HG03135 (cell line): ENCODE measurements around the gene PLA2G4F.

Source experiments
- ATAC-seq: cut with Tn5 transposase; IDR thresholded peaks from one replicate; pipeline ENCODE4 v1.9.1; 2021; ENCODE audit warnings: mild to moderate bottlenecking, moderate library complexity; ENCODE audit not compliant: unreplicated experiment

Gene PLA2G4F

DNA sequence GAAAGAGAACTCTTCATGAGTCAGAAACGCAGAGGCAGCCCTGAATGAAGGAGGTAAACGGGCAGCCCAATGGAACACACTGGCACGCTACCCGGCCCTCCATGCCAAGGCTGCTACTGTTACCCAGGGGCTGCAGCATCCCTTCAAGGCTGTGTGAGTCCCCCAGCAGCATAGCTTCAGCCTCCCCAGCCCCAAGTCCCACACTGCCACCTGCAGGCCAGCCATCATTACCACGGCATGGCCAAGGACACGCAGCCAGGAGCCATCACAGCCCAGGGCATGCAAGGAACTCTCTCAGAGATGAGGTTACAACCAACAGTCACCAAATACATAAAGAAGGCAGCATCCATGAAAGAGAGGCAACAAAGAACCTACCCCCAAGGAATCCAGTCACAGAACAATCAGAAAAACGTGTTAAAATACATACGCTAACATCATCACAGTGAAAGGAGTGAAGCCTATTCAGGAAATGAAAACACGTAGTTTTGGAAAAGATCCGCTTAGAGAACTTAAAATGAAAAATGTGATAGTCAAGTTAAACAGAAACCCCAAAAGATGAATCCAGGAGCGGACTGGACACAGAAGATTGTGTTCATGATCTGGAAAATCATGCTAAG lies 22.4 kb downstream of the PLA2G4F start:
- no peak for ATAC-seq

DNA sequence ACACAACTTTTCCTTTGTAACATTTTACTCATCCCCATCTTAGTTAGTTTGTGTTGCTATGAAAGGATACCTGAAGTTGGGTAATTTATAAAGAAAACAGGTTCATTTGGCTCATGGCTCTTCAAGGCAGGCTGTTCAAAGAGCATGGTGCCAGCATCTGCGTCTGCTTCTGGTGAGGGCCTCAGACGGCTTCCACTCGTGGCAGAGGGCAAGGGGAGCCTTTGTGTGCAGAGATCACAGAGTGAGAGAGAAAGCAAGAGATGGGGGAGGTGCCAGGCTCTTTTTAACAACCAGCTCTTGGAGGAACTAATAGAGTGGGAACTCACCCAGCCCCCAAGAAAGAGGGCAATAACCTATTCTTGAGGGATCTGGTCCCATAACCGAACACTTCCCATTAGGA lies 23.1 kb downstream of the PLA2G4F start:
- ATAC-seq = no peak

DNA sequence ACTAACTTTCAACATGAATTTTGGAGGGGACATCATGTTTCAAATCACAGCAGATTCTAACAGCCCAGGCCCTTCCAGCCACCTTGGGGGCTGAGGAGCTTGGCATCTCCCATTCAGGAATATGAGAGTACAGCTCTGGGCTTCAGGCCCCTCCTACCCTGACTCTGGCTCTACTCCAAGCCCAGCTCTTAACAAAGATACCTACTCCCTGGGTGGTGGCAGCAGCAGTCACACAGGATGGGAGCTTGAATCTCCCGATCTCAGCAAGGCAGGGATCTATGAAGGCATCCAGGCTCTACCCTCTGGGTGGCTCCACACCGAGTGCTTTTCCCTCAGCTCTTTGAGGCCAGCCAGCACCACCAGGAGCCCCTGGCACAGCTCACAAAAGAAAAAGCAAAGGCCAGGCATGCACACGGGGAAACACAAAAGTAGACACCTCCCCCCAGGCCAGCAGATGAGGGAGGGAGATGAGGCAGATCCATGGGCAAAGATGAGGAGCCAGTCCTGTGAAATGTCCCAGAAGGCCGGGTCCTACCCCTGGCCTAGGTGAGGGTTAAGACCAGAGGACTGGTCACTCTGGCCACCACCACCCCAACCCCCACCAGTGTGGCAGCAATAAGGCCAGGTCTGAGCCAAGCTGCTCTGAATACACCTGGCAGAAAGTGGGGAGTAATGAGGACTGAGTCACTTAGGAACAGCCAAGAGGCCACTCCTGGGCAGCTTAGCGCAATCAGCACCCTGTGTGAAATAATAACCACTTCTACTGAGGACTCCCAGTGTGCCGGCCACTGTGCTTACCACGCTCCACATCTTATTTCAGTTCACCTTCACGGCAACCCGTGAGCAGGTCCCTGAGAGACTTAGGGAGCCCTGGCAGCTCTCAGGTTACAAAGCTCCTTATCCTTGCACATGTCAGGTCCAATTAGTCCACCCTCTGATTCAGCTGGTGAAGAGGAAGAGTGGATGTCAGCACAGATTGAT lies 24.3 kb downstream of the PLA2G4F start:
- ATAC-seq = no peak

DNA sequence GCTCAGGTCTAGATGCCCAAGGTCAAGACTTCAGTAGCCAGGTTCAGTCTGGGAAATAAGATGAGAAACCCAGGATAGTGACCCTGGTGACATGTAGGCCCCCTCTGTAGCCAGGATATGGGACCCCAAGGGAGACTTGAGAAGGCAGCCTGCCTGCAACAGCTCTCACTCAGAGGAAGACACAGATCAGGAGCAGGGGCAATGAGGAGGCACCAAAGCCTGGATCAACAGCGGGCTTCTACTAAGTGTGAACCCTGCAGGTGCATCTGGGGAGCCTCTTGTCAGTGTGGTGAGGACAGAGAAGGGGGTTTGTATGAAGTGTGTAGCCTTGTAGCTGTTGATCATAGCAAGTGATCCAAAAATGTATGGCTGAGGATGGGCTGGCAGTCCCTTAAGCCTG lies 25.4 kb downstream of the PLA2G4F start:
- ATAC-seq = no peak

DNA sequence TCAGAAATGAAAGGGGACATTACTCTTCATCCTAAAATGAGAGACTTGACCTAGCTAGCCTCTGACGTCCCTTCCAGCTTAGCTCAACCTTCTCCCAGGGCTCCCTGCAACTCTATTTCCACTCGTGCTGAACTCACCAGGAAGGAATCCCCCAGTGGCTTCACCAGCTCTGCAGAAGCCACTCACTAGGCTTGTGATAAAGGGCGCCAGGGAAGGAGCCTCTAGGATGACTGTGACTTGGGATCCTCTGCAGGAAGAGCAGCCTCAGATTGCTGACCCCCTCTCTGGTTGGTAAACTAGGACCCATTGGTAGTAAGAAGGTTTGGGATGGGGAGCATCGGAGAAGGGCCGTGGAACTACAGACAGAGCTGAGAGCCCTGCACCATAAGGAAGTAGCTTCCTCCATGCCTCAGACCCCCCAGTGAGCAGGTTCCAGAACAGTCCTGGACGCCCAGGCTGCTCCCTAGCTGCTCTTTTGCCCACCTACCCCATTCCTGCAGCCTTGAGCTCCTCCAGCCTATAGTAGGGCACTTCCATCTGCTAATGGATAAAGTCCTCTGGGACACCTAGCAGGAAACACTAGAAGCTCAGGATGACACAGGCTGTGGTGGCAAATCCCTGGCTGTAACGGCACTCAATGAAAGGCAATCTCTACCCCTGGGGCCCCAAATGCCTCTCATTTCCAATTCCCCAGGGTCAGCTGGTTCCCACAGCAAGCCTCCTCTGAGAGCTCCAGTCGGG lies 26.0 kb downstream of the PLA2G4F start:
- no peak for ATAC-seq

DNA sequence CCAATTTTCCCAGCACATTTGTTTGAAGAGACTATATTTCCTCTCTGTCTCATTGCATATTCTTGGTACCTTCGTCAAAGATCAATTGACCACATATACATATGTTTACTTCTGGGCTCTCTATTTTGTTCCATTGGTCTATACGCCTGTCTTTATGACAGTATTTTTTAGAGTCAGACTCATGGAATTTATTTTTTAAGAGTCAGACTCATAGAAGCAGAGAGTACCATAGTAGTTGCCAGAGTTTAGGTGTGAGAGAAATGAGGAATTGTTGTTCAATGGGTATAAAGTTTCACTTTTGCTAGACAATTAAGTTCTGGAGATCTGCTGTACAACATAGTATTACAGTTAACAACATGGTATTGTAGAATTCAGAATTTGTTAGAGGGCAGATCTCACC lies 27.1 kb downstream of the PLA2G4F start:
- ATAC-seq = no peak

DNA sequence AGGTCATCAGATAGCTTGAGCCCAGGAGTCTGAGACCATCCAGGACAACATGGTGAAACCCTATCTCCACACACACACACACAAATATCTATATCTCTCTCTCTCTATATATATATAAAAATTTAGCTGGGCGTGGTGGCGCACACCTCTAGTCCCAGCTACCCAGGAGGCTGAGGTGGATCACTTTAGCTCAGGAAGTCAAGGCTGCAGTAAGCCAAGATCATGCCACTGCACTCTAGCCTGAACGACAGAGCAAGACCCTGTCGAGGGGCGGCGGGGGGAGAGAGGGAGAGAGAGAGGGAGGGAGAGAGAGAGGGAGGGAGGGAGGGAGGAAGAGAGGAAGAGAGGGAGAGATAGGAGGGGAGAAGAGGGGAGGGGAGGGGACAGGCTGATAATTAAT lies 28.0 kb downstream of the PLA2G4F start:
- no peak for ATAC-seq

DNA sequence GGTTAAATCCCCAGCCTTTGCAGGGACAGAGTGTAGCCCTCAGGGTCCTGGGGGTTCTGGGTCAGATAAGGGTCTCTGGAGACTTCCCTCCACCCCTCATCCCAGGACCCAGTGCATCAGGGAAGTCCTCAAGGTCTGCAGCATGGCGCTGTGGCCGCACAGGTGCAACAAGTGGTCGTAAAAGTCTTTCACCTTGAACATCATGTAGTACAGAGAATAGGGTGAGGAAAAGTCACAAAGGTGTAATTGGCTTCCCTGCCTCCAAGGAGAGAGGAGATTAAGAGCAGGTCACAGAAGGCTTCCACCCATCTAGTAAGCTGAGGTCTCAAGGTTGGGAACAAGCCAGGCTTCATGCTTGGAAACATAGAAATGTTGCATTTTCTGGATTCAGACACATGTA lies 32.9 kb downstream of the PLA2G4F start:
- no peak for ATAC-seq

DNA sequence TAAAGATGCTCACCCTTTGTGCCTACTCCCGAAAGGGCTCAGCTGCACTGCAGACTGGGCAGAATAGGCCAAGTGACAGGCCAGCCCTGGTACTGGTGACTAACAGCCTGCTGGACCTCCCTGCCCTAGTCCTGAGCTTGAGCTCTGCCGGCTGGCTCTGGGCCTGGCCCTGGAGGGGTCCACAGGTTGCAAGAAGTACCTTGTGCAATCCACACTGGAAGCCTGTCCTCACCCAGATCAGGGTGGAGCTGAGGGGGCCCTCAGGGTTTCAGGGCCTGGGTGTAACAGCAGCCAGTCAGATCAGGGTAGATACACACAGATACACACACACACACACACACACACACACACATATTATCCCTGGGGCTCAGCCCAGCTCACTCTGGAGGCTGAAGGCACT lies 34.8 kb downstream of the PLA2G4F start:
- ATAC-seq = no peak

DNA sequence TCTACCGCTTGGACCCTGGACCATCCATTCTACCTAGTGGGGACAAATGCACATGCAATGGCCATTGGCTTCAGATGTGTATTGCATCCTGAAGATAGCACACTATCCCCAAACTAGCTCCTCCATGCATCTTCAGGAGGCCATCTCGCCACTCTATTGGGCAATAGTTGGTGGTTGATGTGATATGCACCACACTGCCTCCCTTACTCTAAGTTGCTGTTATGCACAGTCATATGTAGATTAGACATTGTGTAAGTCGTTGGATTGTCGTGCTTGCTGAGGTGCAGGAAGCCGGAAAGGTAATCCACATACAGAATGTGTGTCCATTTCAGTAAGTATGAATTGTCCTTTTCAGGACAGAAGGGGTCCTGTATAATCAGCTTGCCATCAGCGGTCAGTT lies 35.4 kb downstream of the PLA2G4F start:
- ATAC-seq = no peak

DNA sequence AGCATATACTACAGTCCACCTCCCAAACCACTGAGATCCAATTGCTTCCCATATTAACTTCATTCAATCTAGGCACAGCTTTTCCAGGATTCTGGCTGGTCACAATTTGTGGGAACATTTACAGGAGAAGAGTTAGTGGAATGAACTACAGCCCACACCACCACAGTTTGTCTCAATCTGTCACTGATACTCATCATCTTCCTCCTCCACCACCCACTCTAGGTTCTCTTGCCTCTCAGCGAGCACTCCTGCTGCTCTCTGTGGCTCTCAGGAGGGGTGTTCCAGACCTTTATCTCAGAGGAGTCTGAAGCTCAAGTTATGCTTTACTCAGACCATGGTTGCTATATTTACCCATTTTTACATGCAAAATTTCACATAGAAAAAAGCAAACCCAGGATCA lies 36.2 kb downstream of the PLA2G4F start:
- no peak for ATAC-seq

DNA sequence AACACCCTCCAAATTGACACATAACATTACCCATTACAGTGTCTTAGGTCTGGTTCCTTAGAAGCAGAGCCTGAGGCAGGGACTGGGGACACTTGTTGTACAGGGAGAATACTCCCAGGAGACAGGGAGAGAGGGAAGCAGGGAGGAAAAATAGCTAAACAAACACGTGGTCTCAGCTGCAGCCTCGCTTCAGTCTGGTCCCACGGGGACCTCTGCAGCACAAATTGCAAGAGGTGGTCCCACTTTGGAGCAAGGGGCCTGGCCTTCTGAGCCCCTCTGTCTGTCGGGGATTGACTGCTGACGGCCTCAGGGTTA lies 37.0 kb downstream of the PLA2G4F start:
- ATAC-seq = no peak

DNA sequence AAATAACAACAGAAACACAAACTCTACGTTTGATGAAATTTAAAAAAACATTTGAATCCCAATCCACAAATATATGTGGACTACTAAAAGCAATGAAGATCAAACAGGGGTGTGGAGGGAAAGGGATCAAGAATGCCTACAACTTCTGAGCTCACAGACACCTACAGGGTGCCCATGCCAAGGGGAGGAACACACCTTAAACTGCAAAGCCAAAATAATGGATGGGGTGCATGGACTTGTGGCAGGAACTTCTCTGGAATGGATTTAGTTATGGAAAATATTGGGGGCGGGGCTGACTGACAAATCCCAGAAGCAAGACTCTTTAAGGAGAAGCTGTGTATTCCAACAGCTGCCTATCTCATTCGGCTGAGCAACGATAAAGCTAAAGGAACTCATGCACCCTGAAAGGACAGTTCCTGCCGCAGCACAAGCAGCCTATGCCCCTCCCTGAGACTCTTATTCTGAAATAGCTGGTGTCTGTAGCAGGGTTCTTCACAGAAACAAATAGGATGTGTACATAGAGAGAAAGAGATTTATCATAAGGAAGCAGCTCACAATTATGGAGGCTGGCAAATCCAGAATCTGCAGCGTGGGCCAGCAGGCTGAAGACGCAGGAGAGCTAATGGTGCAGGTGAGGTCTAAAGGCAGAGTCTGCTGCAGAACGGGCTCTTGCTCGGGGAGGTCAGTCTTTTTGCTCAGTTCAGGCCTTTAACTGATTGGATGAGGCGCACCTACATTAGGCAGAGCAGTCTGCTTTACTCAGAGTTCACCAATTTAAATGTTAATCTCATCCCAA lies 37.6 kb downstream of the PLA2G4F start:
- ATAC-seq = no peak

DNA sequence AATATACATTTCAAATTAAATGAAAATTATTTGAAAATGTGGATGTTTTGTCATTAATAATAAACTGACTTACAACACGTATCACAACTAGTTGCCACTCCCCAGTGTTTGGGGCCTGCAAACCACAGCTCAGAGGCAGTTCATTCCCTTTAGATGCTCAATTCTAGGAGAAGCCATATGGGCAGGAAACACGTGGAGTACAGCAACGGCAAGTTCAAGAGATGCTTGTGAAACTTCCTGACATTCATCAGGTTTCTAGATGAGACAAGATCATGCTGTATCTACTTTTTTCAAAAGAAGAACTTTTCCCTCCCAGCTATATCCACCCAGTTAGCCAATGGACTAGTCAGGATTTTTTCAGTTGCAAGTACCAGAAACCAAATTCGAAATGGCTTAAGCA lies 44.5 kb downstream of the PLA2G4F start:
- ATAC-seq = no peak

DNA sequence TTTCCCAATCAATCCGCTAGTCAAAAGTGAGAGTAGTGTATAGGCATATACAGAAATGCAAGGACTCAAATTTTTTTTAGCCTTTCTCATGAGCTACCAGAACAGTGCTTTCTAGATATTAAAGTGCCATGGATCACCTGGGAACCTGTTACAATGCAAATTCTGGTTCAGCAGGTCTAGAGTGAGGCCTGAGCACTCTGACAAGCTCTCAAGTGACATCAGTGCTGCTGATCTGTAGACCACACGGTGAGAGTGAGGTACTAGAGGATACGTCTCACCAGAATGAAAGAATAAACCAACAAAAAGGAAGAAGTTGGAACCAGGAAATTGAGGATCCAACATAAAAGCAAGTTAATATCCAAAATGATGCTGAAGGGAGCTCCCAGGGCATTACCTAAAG lies 46.1 kb downstream of the PLA2G4F start:
- ATAC-seq = no peak

DNA sequence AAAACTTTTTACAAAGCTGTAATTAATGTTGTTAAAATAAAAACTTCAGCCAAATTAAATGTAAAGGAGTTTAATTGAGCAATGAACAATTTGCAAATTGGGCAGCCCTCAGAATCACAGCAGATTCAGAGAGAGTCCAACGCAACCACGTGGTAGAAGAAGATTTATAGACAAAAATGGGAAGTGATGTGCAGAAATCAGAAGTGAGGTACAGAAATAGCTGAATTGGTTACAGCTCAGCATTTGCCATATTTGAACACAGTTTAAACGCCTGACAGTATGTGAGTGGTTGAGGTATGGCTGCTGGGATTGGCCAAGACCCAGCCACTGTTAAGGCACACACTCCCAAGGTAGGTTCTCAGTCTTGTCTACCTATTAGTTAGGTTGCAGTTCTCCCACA lies 47.6 kb downstream of the PLA2G4F start:
- no peak for ATAC-seq

DNA sequence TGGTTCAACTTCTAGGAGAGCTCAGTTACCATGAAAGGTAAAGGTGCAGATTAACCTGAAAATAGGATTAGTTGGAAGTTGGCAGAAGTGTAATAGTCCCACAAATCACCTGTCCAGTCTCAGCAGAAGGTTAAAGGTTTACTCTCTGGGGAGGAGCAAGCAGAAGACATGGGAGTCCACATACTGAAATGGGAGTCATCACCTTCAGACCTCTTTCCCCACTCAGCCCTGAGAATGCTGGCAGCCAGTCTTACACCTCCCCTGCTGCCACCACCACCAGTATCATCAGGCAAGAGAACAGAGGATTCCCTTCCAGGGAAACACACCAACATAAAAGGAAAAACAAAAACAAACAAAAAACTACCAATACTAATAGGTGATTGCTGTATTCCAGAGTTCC lies 48.2 kb downstream of the PLA2G4F start:
- ATAC-seq = no peak

DNA sequence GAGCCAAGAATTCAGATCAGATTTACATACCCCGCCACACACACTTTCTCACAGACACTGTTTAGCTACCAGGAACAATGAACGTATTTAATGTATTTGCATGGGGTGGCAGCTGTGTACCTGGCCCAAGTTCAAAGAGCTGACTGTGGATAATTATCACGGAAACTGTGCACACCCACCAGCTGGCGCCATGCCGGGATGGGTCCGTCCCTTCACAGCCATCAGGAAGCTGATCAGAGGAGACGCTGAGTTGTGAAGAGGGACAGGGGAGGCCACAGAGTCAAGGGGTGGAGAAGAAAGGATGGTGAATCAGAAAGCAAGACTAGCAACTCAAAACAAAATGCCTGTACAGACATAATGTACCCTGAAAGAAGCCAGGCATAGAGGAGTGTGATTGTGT lies 49.0 kb downstream of the PLA2G4F start:
- no peak for ATAC-seq

DNA sequence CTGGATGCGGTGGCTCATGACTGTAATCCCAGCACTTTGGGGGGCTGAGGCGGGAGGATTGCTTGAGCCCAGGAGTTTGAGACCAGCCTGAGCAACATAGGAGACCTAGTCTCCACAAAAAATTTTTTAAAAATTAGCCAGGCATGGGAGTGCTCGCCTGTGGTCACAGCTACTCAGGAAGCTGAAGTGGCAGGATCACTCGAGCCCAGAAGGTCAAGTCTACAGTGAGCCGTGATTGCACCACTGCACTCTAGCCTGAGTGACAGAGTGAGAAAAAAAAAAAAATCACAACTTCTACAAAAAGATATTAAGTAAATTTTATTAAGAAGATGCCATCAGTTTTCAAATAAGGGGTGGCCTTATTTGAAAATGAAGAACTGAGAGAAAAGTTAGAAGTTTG lies 50.1 kb downstream of the PLA2G4F start:
- ATAC-seq = no peak

DNA sequence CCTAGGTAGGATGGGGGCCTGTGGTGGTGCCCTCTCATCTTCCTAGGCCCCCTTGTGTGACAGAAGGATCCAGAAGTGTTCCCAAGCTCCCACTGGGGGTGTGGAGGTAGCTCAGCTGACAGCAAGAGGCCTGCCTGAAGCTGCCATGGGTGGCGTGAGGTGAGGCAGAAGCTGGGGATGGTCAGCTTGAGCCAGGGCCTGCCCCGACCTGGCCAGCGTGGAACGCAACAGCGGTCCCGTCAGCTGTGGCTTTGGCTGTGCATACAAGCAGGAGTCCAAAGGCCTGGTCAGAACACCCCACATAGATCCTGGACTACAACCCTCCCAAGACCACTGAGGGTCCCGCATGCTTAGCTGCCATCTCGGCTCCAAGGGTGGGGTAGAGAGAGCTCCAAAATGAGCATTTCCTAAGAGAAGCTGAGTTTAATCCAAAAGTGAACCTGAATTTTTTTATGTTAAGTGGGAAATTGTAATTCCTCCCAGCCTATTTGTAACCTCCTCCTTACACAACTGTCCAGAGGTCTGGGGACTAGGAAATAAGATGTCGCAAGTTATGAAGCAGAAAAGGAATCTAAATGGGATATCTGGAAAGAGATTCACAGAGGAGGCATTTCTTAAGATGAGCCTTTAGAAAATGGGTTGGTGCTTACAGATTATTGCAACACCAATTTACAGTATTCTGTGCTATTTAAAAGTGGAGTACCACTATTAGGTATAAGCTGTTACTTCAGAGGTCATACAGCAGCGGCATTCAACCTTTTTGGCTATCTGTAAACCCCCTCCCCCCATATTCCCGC lies 52.1 kb downstream of the PLA2G4F start:
- no peak for ATAC-seq
